BE2C (cell line): ENCODE data around the gene KRCC1.
"Not testable (repeated sequence)": the region's sequence is repeated elsewhere in the genome, so short reads cannot be mapped to it uniquely, and the experiment has no call there.

ENCODE experiments used
- DNase-seq: peaks from one replicate; pipeline ENCODE4 v3.0.0-alpha.2; 2020
- H3K27me3 ChIP-seq: fragments of 250-450 bp; sonication (Bioruptor Pico); 2 replicates; pipeline ENCODE4 v1.5.1; 2020; ENCODE audit warnings: mild to moderate bottlenecking
- H3K36me3 ChIP-seq: fragments of 250-450 bp; sonication (Bioruptor Pico); 2 replicates; pipeline ENCODE4 v1.5.1; 2020; ENCODE audit warnings: mild to moderate bottlenecking
- H3K4me1 ChIP-seq: fragments of 250-450 bp; sonication (Bioruptor Pico); 2 replicates; pipeline ENCODE4 v1.5.1; 2020
- H3K4me3 ChIP-seq: 2 replicates; pipeline ENCODE4 v1.5.1; 2011; ENCODE audit warnings: low read depth, low read length
- H3K9me3 ChIP-seq: fragments of 250-450 bp; sonication (Bioruptor Pico); 2 replicates; pipeline ENCODE4 v1.5.1; 2020
- TF ChIP-seq, protein P1 (sequence below): IDR thresholded peaks from 2 replicates; pipeline ENCODE4 v1.5.1; 2012; ENCODE audit warnings: mild to moderate bottlenecking, low read depth, low read length

KRCC1 gene

DNA sequence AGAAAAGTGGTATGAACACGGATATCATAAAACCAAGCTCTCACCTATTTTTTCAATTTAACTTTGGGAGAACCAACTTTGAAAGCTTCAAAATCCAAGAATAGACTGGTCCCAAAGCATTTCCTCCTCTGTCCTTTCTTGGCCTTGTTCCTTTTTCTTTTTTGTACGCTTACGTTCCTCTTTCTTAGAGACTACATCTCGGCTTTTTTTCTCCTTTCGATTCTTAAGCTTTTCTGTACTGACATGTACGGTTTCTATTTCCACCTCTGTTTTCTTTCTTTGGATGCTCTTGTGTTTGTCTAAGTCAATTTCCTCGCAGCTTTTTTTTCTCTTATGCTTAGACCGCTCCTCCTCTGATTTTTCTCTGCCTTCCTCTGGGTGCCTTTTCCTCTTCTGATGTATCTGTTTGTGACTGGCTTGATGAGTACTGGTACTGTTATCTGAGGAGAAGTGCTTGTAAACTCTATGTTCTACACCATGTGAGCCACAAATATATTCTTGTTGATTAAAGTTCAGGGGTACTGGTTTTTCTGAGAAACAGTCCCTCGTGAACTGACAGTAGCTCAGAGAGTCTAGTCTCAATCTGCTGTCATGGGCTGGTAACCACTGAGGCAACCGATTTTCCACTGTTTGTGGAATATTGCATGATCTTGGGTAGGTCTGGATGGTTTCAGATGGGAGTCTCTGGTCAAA, 27.7 kb downstream of the KRCC1 start:
- H3K9me3 ChIP-seq: no peaks in the 10 kb centered on the region
- H3K36me3 ChIP-seq: no peaks in the 10 kb centered on the region
- H3K4me3 ChIP-seq: no peak overlapping the region
- DNase-seq: no peak
- H3K4me1 ChIP-seq: no peaks in the 10 kb centered on the region
- H3K27me3 ChIP-seq: no peaks in the 10 kb centered on the region
- TF ChIP-seq, protein P1, sequence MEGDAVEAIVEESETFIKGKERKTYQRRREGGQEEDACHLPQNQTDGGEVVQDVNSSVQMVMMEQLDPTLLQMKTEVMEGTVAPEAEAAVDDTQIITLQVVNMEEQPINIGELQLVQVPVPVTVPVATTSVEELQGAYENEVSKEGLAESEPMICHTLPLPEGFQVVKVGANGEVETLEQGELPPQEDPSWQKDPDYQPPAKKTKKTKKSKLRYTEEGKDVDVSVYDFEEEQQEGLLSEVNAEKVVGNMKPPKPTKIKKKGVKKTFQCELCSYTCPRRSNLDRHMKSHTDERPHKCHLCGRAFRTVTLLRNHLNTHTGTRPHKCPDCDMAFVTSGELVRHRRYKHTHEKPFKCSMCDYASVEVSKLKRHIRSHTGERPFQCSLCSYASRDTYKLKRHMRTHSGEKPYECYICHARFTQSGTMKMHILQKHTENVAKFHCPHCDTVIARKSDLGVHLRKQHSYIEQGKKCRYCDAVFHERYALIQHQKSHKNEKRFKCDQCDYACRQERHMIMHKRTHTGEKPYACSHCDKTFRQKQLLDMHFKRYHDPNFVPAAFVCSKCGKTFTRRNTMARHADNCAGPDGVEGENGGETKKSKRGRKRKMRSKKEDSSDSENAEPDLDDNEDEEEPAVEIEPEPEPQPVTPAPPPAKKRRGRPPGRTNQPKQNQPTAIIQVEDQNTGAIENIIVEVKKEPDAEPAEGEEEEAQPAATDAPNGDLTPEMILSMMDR: no peak

GRCh38 chr2:88024509-88024908, 31.1 kb downstream of the KRCC1 start:
- Histone ChIP-seq H3K4me3 (no peak overlapping the region), H3K27me3 (no peaks in the 10 kb centered on the region), H3K36me3 (no peaks in the 10 kb centered on the region), H3K9me3 (no peaks in the 10 kb centered on the region), H3K4me1 (no peaks in the 10 kb centered on the region)
- DNase-seq: no peak
- TF ChIP-seq, protein P1: no peak

DNA sequence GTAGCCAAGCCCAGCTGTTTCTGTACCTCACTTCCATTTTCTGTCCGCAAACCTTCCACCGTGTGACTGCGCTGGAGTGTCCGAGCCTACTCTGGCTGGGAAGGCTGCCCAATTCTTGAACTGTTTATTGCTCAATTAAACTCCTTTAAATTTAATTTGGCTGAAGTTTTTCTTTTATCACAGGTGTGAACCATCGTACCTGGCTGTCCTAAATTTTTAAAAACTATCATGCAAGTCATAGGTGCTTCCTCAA, 33.0 kb downstream of the KRCC1 start:
- Histone ChIP-seq H3K9me3 (no peaks in the 10 kb centered on the region), H3K4me3 (no peak overlapping the region), H3K27me3 (no peaks in the 10 kb centered on the region), H3K36me3 (no peaks in the 10 kb centered on the region), H3K4me1 (no peaks in the 10 kb centered on the region)
- DNase-seq: no peak
- TF ChIP-seq, protein P1: no peak

GRCh38 chr2:88019985-88020384, 35.6 kb downstream of the KRCC1 start:
- TF ChIP-seq, protein P1: no peak
- H3K36me3 ChIP-seq: no peaks in the 10 kb centered on the region
- no peak overlapping the region for H3K4me3 ChIP-seq
- H3K9me3 ChIP-seq: no peaks in the 10 kb centered on the region
- H3K4me1 ChIP-seq: no peaks in the 10 kb centered on the region
- DNase-seq: no peak
- H3K27me3 ChIP-seq: no peaks in the 10 kb centered on the region

- Histone ChIP-seq H3K4me1 (no peaks in the 10 kb centered on the region), H3K9me3 (no peaks in the 10 kb centered on the region)
Observed at GRCh38 chr2:88018909-88019308, 36.7 kb downstream of the KRCC1 start.

DNA sequence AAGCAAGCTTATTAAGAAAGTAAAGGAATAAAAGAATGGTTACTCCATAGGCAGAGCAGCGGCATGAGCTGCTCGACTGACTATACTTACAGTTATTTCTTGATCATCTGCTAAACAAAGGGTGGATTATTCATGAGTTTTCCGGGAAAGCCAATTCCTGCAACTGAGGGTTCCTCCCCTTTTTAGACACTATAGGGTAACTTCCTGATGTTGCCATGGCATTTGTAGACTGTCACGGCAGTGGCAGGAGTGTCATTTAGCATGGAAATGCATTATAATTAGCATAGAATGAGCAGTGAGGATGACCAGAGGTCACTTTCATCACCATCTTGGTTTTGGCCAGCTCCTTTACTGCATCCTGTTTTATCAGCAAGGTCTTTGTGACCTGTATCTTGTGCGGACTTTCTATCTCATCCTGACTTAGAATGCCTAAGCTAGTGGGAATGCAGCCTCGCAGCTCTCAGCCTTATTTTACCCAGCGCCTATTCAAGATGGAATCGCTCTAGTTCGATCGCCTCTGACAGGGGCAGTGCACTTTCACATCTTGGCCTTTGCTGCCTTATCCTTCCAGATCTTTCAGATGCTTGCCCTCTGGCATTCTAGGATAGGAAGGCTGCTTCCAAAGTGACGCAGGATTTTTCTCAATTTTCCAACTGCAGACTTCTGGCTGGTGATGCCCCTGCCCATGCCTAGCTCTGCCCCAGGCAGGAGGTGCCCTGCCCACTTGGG, 37.3 kb downstream of the KRCC1 start:
- not testable (repeated sequence) for H3K4me1 ChIP-seq, H3K4me3 ChIP-seq, H3K36me3 ChIP-seq, H3K27me3 ChIP-seq, H3K9me3 ChIP-seq, DNase-seq

More at GRCh38 chr2:88018909-88019308, 36.7 kb downstream of the KRCC1 start:
- TF ChIP-seq, protein P1: no peak
- H3K4me3 ChIP-seq: no peak overlapping the region
- H3K36me3 ChIP-seq: no peaks in the 10 kb centered on the region
- DNase-seq: no peak
- no peaks in the 10 kb centered on the region for H3K27me3 ChIP-seq

GRCh38 chr2:88017780-88018038, 37.9 kb downstream of the KRCC1 start:
- H3K4me3 ChIP-seq, H3K27me3 ChIP-seq, H3K9me3 ChIP-seq, H3K36me3 ChIP-seq, DNase-seq, H3K4me1 ChIP-seq: not testable (repeated sequence)
